Calu3 (cell line): ENCODE results near the gene PSMD5. TPM values are rescaled to one million over a fixed set of nuclear protein-coding genes. Genes with fewer than 3 reads are reported as not detected.
"Not testable (repeated sequence)": the region's sequence is repeated elsewhere in the genome, so short reads cannot be mapped to it uniquely, and the experiment has no call there.

Experiments
- BruUV-seq: library from RNA; stranded (reverse); fragments of 400-500 nt; replicated peaks from 2 replicates; lab custom pipeline; 2021; lab: Mats Ljungman, UMichigan
- CTCF ChIA-PET: fragments of 300-600 bp; sonication (Branson Sonifier 250); formaldehyde crosslinking; loops from one replicate; lab custom pipeline; 2022; ENCODE audit warnings: antibody characterized with exemption; lab: Charles Lee
- DNase-seq: peaks from one replicate; pipeline ENCODE4 v3.0.0; 2022
- H3K27ac Mint-ChIP-seq: one replicate; pipeline ENCODE4 v1.8.0; 2022; ENCODE audit warnings: mixed read lengths; ENCODE audit not compliant: unreplicated experiment
- H3K27me3 Mint-ChIP-seq: one replicate; pipeline ENCODE4 v1.8.0; 2022; ENCODE audit warnings: mixed read lengths; ENCODE audit not compliant: unreplicated experiment
- H3K36me3 Mint-ChIP-seq: one replicate; pipeline ENCODE4 v1.8.0; 2022; ENCODE audit warnings: mild to moderate bottlenecking, moderate library complexity, mixed read lengths; ENCODE audit not compliant: insufficient read depth, unreplicated experiment
- H3K4me1 Mint-ChIP-seq: one replicate; pipeline ENCODE4 v1.8.0; 2022; ENCODE audit warnings: mild to moderate bottlenecking, low read depth, mixed read lengths; ENCODE audit not compliant: unreplicated experiment
- H3K4me3 Mint-ChIP-seq: one replicate; pipeline ENCODE4 v1.8.0; 2022; ENCODE audit warnings: mild to moderate bottlenecking, low read depth, moderate library complexity, mixed read lengths; ENCODE audit not compliant: unreplicated experiment
- H3K9me3 Mint-ChIP-seq: one replicate; pipeline ENCODE4 v1.8.0; 2022; ENCODE audit warnings: low read depth, mixed read lengths; ENCODE audit not compliant: unreplicated experiment
- intact Hi-C: fragments of 100-400 bp; cut with micrococcal nuclease; formaldehyde crosslinking; loops from one replicate; pipeline ENCODE4 v1.10.0; 2022; ENCODE audit not compliant: unreplicated experiment
- total RNA-seq: library from RNA; stranded (reverse); gene quantifications from 2 replicates; pipeline ENCODE4 v1.2.3, GENCODE V29; 2022
- TF ChIP-seq, protein P1 (sequence below): fragments of 200-600 bp; IDR thresholded peaks from one replicate; pipeline ENCODE4 v1.8.0; 2022; ENCODE audit warnings: antibody characterized with exemption; ENCODE audit not compliant: unreplicated experiment

The PSMD5 gene
- total RNA-seq, 1 experiment from 2014 or later = 34.0 TPM

DNA sequence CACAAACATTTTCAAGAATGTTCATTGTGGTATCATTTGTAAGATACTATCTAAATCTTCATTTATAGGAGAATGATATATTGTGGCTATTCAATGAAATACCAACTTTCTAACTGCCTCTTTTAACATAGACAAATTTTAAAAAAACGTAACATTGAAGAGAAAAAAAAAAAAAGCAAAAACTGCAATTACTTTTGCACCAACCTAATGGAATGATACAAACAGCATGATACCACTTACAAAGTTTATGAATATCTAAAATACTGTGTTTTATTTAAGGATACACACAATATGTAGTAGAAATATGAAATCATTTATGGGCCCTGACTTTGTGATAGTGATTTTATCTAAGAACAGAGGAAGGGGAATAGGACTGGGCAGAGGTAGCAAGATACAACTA is 24.1 kb downstream of the PSMD5 start:
- DNase-seq = no peak
- no peaks in the 10 kb centered on the region for H3K9me3 Mint-ChIP-seq
- TF ChIP-seq, protein P1, sequence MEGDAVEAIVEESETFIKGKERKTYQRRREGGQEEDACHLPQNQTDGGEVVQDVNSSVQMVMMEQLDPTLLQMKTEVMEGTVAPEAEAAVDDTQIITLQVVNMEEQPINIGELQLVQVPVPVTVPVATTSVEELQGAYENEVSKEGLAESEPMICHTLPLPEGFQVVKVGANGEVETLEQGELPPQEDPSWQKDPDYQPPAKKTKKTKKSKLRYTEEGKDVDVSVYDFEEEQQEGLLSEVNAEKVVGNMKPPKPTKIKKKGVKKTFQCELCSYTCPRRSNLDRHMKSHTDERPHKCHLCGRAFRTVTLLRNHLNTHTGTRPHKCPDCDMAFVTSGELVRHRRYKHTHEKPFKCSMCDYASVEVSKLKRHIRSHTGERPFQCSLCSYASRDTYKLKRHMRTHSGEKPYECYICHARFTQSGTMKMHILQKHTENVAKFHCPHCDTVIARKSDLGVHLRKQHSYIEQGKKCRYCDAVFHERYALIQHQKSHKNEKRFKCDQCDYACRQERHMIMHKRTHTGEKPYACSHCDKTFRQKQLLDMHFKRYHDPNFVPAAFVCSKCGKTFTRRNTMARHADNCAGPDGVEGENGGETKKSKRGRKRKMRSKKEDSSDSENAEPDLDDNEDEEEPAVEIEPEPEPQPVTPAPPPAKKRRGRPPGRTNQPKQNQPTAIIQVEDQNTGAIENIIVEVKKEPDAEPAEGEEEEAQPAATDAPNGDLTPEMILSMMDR = no peak
- peaks cover 12% of the 10 kb centered on the region for H3K36me3 Mint-ChIP-seq
- intact Hi-C loops = no loop called here
- CTCF ChIA-PET = no interaction called here
- no peak overlapping the region for H3K27ac Mint-ChIP-seq
- H3K27me3 Mint-ChIP-seq = no peaks in the 10 kb centered on the region
- no peak overlapping the region for H3K4me3 Mint-ChIP-seq
- H3K4me1 Mint-ChIP-seq = no peaks in the 10 kb centered on the region
- no TSS peak for BruUV-seq

DNA sequence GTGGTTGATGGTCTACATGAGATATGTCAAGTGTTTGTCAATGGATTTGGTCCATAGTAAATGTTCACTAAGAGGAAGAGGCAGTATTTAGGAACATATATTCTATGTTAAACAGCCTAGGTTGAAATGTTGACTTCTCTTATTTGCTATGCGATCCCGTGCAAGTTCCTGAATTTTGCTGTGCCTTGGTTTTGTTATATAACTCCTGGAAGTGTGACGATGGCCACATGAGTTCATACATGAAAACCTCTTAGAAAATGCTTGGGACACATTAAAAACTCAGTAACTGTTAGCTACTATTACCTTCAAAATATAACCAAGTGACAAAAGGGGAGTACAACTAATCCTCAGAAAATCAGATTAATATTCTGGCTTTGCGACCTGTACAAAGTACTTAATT is 27.6 kb downstream of the PSMD5 start:
- TF ChIP-seq, protein P1 = no peak
- no peak for DNase-seq
- Mint-ChIP-seq H3K4me1 (no peaks in the 10 kb centered on the region), H3K36me3 (no peaks in the 10 kb centered on the region), H3K4me3 (no peak overlapping the region), H3K9me3 (no peaks in the 10 kb centered on the region), H3K27me3 (no peaks in the 10 kb centered on the region), H3K27ac (no peak overlapping the region)
- intact Hi-C loops = no loop called here
- BruUV-seq = no TSS peak
- CTCF ChIA-PET = no interaction called here

DNA sequence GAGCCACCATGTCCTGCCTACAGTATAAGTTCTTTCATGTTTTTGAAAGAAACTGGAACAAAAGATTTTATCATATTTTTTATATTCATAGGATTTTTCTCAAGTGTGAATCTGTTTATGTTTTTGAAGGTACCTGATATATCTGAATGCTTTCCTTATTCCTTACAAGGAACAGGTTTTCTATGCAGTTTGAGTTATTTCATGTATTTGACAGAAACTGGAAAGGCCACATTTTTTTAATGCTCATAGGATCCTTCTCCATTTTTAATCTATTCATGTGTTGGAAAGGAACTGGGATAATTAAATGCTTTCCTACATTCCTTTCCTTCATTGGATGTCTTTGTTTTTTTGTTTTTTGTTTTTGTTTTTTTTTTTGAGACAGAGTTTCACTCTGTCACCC is 33.8 kb downstream of the PSMD5 start:
- Mint-ChIP-seq H3K27ac (no peak overlapping the region), H3K27me3 (no peaks in the 10 kb centered on the region)

DNA sequence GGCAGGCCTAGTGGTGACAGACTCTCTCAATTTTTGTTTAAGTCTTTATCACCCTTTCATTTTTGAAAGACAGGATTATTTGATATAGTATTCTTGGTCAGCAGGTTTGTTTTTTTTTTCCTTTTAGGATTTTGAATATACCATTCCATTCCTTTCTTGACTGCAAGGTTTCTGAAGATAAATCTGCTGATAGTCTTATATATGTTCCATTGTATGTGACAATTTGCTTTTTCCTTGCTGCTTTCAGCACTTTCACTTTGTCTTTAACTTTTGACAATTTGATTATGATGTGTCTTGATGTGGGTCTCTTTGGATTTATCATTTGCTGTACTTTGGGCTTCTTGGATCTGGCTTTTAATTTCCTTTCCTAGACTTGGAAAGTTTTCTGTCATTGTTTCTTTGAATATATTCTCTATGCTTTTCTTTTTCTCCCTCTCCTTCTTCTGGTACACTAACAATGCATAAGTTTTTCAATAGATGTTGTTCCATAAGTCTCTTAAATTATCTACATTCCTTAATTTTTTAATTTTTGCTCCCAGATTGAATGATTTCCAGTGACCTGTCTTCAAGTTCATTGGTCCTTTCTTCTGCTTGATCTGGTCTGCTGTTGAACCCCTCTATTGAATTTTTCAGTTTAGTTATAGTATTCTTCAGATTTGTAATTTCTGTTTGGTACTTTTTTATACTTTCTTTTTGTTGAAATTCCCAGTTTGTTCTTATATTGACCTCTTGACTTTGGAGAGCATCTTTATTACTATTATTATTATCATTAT is 34.9 kb downstream of the PSMD5 start:
- H3K36me3 Mint-ChIP-seq = no peaks in the 10 kb centered on the region
- CTCF ChIA-PET = no interaction called here
- TF ChIP-seq, protein P1 = no peak
- no TSS peak for BruUV-seq
- intact Hi-C loops = no loop called here
- H3K27me3 Mint-ChIP-seq = no peaks in the 10 kb centered on the region
- no peak overlapping the region for H3K4me3 Mint-ChIP-seq
- H3K9me3 Mint-ChIP-seq = peaks cover 14% of the 10 kb centered on the region
- no peaks in the 10 kb centered on the region for H3K4me1 Mint-ChIP-seq
- DNase-seq = no peak
- no peak overlapping the region for H3K27ac Mint-ChIP-seq

More for the DNA sequence above, 33.8 kb downstream of the PSMD5 start:
- no TSS peak for BruUV-seq
- Mint-ChIP-seq H3K9me3 (peaks cover 14% of the 10 kb centered on the region), H3K4me1 (no peaks in the 10 kb centered on the region), H3K4me3 (no peak overlapping the region), H3K36me3 (no peaks in the 10 kb centered on the region)
- CTCF ChIA-PET = no interaction called here
- TF ChIP-seq, protein P1 = no peak
- no peak for DNase-seq
- intact Hi-C loops = no loop called here

DNA sequence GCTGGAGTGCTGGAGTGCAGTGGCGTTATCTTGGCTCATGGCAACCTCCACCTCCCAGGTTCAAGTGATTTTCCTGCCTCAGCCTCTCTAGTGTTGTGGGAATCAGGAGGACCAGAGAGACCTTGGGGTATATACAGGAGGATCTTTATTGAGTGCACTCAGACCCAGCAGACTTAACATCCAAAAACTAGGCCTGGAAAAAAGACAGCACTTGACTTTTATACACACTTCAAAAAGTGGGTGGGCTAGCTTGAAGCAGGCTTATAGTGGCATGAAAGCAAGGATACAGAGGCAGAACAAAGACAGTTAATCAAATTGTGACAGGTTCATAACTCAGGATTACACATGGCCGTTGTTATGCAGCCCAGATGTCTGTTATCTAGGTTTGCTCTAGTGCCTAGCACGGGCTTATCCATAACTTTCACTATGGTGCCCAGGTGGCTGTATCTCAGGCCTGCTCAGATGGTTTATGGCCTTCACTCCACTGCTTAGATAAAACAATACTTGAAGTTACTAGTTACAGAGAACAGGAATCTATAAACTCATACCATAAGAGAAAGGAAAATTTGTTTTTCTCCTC is 37.8 kb downstream of the PSMD5 start:
- CTCF ChIA-PET, H3K27ac Mint-ChIP-seq, H3K27me3 Mint-ChIP-seq, BruUV-seq, DNase-seq, intact Hi-C loops, H3K36me3 Mint-ChIP-seq, H3K4me3 Mint-ChIP-seq, H3K4me1 Mint-ChIP-seq: not testable (repeated sequence)
- H3K9me3 Mint-ChIP-seq = peaks cover 14% of the 10 kb centered on the region
